C4-2B (cell line): ENCODE data around the gene OSGEP.

Experiments
- H3K27ac ChIP-seq: fragments of 450-650 bp; 2 replicates; pipeline ENCODE4 v1.5.1; 2017
- CTCF ChIP-seq: fragments of 450-650 bp; conservative IDR thresholded peaks from 2 replicates; pipeline ENCODE4 v1.5.1; 2017; ENCODE audit warnings: mild to moderate bottlenecking
- ZFX ChIP-seq: fragments of 450-650 bp; IDR thresholded peaks from 2 replicates; pipeline ENCODE4 v1.6.1; 2017

Gene OSGEP

GRCh38 chr14:20417250-20418186 is 37.1 kb downstream of the OSGEP start:
- no peak overlapping the region for H3K27ac ChIP-seq
- TF ChIP-seq ZFX (no peak), CTCF (no peak)

GRCh38 chr14:20416223-20416622 is 38.4 kb downstream of the OSGEP start:
- TF ChIP-seq ZFX (no peak), CTCF (0 out of 2 replicates have a peak, but pooled peaks have one; percentile 0)
- no peak overlapping the region for H3K27ac ChIP-seq

- TF ChIP-seq ZFX (no peak), CTCF (peak; percentile 69)
- H3K27ac ChIP-seq, result no peak overlapping the region
These were observed 38.8 kb downstream of the OSGEP start for GRCh38 chr14:20415782-20416206.

- peak overlapping the region; percentile 85 for H3K27ac ChIP-seq
- TF ChIP-seq CTCF, result no peak
- TF ChIP-seq ZFX, result no peak
These were observed 40.9 kb downstream of the OSGEP start for GRCh38 chr14:20413744-20414082.

GRCh38 chr14:20412876-20413743 is 41.5 kb downstream of the OSGEP start, which contains the start of gene TEP1:
Gene TEP1 (minus strand): TSS chr14:20413501. CDS start chr14:20408439, 5,062 bp downstream.
- TF ChIP-seq ZFX, result no peak
- no peak for TF ChIP-seq CTCF
- peak within 1 kb of the TSS; percentile 85 for H3K27ac ChIP-seq

GRCh38 chr14:20412411-20412810 is 42.2 kb downstream of the OSGEP start:
- peak overlapping the region; percentile 85 for H3K27ac ChIP-seq

More at GRCh38 chr14:20412411-20412810, 42.2 kb downstream of the OSGEP start:
- TF ChIP-seq ZFX (no peak), CTCF (no peak)
